GM18868 (cell line): ENCODE data around the gene NTHL1.
A peak's percentile ranks its signal among the peaks of the same experiment; 100 is the strongest.

ENCODE experiments used
- ATAC-seq: cut with Tn5 transposase; IDR thresholded peaks from one replicate; pipeline ENCODE4 v1.9.1; 2021; ENCODE audit warnings: mild to moderate bottlenecking, moderate library complexity; ENCODE audit not compliant: unreplicated experiment

The NTHL1 gene

DNA sequence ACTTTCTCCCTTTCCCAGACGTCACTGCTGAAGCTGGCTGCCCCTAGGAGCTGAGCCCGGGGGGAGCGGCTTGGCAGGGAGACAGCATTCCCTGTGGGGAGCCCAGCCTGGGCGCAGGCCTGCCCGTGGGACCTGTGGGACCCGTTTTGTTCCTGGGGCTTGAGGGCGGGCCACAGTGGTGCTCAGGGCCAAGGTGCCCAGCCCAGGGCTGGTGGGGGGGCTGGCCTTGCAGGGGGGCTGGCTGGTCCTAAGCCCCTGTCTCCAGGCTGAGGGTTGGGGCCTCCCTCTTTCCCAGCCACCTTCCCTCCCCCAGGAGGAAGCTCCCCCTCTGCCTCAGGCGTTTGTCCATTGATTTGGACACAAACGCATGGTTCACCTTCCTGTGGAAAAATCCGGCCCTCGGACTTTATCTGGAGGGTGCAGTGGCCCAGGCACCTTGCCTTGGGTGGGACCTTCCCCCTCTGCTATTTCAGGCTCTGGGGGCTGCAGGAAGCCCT lies 16.5 kb downstream of the NTHL1 start:
- no peak for ATAC-seq

DNA sequence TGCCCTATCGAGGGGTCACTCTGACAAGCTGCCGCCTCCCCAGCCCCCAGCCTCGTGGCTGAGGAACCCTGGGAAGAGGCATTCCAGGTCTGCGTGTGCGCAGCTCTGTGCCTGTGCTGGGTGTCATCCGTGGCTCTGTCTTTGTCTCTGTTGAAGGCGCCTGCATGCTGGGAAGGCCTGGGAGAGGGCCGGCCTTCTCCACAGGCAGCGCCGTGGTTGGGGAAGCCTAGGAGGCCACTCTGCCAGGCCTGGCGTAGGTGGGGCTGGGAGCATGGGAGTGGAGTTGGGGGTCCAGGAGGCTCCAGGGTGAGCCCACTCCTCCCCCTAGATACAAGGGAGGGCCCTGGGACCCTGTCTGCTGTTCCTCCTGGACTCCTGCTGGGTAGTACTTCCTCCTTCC lies 17.6 kb downstream of the NTHL1 start:
- no peak for ATAC-seq

DNA sequence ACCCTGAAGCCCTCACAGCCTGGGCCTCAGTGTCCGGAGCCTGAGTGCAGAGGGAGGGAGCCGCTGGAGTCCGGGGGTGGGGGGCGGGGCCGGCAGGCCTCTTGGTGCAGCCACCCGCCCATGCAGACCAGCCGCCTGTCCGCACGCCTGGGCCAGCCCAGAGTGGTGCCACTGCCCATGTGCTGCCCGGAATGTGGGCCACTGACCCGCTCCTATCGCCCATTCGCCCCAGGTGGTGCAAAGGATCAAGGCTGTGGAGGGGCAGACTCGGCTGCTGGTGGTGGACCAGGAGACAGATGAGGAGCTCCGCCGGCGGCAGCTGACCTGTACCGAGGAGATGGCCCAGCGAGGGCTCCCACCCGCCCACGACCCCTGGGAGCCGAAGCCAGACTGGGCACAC lies 18.3 kb downstream of the NTHL1 start:
- no peak for ATAC-seq

DNA sequence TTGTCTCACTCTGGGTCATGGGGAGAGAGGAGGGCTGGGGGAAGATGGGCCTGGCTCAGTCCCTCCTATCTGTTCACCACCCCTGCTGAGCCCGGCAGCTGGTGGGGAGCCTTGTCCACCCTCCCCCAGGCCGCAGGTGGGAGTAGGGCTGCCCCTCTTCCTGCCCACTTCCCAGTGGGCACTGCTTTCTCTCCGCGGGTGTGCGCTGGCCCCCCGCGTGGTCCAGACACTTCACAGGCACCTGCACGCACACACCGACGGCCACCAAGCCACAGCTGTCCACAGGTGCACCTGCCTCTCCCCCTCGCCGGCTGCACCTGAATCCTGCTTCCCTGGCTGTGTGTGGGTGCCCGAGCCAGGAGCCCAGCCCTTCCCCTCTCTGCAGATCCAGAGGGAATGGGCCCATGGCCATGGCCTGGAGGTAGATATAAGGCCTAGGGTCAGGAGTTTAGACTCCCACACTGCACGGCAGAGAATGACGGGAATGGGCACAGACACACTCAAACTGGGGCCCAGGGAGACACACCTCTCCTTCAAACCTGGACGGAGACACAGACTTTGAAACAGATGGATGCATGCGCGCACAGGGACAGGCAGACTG lies 18.9 kb downstream of the NTHL1 start:
- ATAC-seq = no peak

DNA sequence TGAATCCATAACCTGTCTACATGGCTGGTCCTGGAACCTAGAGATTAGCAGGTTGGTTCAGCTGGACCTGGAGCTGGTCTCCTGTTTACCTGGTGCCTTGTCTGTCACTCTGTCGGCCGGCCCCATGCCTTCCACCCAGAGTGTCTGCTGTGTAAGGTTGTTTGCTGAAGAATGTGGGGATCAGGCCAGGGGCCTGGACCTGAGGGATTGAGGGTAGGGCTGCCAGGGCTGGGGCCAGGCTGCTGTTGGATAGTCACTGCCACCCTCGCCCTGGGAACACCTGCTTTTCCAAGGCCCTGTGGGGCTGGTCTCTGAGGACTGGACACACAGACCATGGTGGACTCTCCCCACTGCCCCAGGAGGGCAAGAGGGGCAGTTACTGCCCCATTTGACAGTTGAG lies 19.5 kb downstream of the NTHL1 start:
- ATAC-seq = no peak

DNA sequence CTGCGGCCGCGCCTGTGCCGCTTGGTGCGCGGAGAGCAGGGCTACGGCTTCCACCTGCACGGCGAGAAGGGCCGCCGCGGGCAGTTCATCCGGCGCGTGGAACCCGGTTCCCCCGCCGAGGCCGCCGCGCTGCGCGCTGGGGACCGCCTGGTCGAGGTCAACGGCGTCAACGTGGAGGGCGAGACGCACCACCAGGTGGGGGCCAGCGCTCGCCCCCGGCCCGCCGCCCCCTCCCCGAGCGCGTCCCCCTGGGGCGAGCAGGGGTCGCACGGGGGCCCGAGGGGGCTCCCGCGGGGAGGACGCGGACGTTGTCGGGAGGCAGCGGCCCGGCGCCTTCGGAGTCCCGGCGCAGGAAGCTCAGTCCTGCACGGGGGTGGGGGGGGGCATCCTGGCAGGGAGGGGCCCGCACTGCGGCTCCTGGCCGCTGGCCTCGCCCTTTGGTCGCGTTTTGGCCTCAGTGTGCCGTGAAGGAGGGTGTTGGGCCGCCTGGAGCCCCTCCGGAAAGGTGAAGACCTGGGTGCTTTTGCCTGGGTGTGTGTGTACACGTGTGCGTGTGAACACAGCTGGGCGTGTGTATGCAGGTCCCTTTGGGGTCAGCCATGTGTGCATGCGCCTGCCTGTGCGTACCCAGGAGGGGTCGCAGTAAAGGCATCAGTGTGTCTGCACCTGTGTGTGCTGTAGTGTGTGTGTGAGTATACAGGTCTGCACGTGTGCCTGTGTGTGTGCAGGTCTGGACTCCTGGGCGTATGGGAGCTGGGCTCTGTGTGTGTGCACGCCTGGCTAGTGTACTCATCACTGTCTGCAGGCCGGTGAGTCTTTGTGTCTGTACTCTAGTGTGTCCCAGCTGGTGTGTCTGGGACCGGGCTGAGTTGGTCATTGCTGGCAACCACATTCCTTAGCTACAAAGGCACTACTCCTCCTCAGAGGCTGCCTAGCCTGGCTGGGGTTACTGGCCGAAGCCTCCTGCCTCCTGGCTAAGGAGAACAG lies 20.3 kb downstream of the NTHL1 start:
- no peak for ATAC-seq

DNA sequence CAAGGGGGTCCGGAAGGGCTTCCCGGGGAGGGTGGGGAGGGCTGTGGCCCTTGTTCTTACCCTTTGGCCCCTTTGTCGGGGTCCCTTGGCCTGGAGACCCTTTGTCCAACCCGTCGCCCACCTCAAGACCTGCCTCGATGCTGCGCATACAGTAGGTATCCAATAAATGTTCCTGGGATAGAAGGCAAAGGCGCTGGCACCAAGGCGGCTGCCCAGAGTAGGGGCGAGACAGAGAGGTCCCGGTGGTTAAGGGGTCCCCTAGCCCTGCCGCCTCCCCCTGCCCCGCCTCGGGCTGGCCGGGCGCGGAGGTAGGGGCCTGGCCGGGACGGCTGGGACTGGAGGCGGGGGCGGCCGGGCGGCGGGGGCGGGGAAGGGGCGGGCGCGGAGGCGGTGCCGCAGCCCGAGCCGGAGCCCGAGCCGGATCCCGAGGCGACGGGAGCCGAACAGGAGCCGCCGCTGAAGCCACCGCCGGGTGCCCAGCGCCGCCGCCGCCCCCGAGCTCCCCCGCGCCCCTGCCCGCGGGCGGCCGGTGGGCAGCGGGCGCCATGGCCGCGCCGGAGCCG lies 21.1 kb downstream of the NTHL1 start, which contains the start of gene NHERF2:
NHERF2 (plus strand) TSS at position 442 of the 563 bp plus-strand sequence; CDS start at position 546, 104 bp downstream.
- ATAC-seq = no peak

DNA sequence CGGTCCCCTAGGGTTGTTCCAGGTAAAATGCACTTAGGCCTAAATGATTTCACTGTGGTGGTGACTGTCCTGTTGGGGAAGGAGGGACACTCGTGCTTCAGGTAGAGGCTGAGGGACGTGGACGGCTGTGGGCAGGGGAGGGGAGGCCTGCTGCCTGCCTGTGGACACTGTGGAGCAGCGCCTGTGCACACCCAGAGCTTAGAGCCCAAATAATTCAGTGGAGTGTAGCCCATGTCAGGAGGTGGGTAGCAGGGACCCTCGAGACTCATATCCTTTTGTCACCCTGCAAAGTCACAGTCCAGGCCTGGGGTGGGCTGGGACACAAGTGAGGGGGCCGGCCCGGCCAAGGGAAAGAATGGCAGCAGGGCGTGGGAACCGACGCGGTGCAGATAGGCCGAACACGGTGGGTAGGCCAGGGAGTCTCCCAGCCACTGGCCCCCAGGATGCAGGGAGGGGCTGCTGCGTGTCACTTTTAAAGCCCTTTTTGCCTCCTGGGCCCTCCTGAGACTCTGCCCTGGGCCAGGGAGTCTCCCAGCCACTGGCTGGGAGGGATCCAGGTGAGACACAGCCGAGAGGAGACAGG lies 21.7 kb downstream of the NTHL1 start:
- no peak for ATAC-seq

DNA sequence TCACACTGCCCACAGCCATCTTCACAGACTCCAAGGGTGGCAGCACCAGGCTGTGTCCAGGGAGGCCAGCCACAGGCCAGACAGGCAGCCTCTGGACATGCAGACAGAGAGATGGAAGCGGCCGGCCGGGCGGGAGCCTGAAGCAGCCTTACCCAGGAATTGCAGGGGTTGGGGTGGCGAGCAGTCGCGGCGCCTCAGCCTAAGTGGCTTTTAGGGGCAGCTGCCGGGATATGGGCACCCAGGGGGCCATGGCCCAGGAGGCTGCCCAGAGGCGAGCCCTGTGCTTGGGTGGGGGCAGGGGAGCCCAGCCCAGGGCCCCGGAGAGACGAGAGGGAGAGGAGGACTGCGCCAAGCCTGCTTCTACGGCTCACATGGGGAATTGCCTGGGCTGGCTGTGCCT lies 22.4 kb downstream of the NTHL1 start:
- no peak for ATAC-seq

DNA sequence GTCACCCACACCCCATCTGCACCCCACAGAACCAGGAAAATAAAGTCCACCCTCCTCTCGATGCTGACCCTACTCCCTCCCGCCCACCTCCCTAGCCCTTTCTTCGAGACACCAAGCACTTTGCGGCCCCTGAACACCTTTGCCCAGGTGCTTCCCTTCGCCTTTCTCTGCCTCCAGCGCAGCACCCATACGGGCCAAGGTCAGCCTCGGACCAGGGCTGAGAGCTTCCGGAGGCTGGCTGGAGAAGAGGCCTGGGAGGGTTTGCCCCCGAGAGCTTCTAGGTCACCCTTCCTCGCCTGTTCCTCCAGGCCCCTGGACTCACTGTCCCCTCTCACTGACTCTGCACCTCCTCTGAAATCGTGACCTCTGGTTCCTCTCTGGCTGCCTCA lies 23.6 kb downstream of the NTHL1 start:
- ATAC-seq = no peak

DNA sequence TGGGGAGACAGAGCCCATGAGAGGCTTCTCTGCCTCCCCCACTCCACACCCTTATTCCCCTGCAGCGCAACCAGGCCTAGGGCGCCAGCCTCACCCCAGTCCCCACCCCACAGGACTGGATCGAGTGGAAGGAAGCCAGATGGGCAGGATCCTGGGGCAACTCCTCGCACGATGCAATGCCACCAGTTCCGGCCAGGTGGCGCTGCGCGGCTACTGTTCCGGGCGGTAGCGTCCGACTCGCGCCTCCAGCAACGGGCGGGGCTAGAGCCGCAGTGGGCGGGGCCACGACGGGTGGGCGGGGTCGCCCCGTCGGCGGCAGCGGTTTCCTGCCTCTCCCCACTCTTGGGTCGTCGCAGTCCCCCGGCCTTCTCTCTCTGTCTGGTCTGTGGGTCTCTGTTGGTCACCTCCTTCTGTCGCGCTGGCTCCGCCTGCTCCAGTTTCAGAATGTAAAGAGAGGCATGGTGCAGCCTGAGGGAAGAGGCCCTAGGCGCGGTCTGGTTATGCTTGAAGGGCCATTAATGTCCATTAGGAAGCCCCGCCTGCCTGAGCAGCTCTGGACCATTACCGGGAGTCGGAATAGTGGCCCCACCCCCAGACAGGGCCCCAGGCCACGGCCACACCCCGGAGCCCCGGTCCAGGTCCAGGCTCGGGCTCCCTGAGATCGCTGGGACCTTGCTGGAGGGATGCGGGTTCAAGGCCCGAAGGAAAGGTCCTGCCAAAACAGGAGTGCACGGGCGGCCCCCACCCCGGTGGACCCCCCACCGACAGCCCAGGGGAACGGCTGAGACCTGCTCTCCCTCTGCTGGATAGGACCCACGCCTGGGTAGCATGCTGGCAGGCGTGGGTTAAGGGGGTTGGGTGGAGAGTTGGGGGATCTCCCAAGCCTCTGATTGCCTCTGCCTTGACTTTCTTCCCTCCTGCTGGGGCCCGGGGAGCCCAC lies 24.3 kb downstream of the NTHL1 start:
- peak; percentile 73 for ATAC-seq

DNA sequence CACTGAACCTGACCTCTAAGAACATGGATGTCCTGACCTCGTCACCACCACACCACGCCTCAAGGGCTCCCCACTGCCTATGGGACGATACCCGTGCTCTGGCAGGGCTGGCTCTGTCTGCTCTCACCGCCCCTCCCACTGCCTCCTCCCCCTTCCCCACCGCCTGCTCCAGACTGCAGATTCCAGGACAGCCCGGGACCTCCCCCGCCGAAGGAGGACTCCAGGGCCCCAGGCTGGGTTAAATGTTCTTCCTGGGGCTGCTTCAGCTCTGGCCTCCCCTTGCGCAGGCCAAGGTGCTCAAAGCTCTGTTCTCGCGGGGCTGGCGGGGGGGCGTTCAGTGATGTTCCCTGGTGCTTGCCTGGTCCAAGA lies 24.9 kb downstream of the NTHL1 start:
- no peak for ATAC-seq

DNA sequence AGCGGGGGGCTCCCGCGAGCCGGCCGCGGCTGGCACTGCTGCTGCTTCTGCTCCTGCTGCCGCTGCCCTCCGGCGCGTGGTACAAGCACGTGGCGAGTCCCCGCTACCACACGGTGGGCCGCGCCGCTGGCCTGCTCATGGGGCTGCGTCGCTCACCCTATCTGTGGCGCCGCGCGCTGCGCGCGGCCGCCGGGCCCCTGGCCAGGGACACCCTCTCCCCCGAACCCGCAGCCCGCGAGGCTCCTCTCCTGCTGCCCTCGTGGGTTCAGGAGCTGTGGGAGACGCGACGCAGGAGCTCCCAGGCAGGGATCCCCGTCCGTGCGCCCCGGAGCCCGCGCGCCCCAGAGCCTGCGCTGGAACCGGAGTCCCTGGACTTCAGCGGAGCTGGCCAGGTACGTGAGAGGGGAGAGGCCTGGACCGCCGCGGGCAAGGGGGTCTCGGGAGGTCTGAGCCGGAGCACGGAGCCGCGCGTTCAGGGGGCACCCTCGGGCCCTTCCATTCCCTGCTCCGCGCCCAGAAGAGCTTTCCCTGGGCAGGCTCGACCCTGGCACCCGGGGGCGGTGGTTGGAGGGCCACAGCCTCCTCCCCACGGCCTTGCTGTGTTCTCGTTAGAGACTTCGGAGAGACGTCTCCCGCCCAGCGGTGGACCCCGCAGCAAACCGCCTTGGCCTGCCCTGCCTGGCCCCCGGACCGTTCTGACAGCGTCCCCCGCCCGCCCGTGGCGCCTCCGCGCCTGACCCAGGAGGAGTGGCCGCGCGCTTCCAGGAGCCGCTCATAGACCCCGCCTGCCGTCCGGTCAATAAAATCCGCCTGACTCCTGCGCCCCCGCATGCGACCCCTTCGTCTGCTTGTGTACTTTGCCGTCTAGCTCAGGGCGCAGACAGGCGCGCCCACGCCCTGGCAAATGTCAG lies 27.5 kb downstream of the NTHL1 start:
- ATAC-seq = no peak

DNA sequence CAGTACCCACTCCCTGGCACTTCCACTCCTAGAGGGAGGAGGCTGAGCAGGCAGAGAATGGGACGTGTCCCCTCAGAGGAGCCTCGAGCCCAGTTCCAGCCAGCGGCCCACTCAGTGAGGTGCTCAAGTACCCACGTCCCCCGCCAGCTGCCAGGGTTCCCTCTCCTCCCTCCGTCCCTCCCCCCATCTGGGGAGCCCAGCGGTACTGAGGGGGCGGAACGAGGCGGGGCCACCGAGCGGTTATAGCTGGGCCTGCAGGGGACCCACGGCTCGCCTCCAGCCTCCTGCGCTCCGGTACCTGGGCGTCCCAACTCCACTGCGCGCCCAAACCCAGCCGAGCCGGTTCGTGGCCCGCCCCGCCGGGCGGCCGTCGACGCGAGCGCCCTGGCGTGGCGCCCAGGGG lies 28.1 kb downstream of the NTHL1 start, which contains the start of gene NPW:
NPW (plus strand) TSS at position 268 of the 403 bp plus-strand sequence.
- no peak for ATAC-seq

DNA sequence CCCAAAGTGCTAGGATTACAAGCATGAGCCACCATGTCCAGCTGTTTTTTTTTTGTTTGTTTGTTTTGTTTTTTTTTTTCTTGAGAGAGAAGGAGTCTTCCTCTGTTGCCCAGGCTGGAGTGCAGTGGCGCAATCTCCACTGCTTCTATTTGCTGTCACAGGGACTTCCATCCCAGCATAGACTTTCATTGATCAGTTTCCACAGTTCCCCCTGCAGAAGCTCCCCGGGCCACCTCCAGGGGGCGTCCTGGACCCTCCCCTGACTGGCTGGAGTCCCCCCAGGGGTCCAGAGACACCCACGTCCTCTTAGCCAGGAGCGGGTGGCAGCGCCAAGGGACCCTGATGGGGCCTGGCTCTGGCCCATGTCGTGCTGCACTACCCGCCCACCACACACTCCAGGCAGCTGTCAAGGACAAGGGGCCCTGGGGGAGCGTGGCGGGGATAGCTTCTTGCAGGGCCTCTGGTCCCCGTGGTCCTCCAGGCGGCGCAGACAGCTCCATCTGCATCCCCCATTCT lies 31.2 kb downstream of the NTHL1 start:
- no peak for ATAC-seq

DNA sequence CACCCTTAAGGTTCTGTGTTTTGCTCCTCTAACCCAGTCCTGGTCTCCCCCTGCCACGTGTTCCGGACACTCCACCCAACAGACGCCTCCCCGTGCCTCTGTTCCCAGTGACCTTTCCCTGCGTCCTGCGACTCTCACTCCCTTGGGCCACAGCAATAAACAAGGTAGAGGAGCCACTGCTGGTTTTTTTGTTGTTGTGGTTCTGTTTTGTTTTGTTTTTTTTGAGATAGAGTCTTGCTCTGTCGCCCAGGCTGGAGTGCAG lies 31.8 kb downstream of the NTHL1 start:
- ATAC-seq = no peak

DNA sequence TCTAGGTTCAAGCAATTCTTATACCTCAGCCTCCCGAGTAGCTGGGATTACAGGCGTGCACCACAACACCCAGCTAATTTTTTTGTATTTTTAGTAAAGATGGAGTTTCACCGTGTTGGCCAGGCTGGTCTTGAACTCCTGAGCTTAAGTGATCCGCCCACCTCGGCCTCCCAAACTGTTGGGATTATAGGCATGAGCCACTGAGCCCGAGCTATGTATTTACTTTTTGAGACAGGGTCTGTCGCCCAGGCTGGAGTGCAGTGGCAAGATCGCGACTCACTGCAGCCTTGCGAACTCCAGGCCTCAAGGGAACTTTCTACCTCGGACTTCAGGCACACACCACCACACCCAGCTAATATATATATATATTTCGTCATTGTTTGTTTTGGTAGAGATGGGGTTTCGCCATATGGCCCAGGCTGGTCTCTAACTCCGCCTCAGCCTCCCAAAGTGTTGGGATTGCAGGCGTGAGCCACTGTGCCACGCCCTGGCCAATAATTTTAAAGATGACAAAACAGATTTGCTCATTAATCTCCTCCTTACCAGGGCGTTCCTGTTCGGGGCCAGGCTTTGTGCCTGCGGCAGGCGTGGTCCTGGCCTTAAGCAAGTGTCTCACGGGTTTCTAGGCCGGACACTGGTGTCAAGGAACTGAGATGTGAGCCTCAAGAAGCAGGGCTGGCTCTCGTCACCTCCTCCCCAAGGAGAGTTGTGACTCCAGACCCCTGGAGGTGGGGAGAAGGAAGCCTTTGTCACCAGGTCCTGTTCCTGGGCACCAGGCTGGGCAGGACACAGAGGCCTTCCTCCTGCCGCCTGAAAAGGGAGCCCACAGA lies 32.3 kb downstream of the NTHL1 start:
- ATAC-seq = no peak

DNA sequence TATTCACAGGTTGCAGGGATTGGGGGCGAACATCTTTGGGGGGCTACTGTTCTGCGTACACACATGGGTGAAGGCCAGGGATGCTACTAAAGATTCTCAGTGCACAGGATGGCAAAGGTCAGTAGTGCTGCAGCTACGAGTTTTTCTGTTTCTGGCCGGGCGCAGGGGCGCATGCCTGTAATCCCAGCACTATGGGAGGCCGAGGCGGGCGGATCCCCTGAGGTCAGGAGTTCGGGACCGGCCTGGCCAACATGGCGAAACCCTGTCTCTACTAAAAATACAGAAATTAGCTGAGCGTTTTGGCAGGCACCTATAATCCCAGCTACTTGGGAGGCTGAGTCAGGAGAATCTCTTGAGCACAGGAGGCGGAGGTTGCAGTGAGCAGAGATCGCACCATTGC lies 34.1 kb downstream of the NTHL1 start:
- no peak for ATAC-seq
